ENCODE data around the gene CCDC134.

CCDC134 gene

GRCh38 chr22:41800348-41801146, at the start of gene CCDC134:
TSS of gene CCDC134 (plus strand) at chr22:41800679. CDS start at chr22:41808891, 8,212 bp downstream.
- peak; percentile 88 for DNase-seq (ENCODE audit: low read depth)

- DNase-seq (ENCODE audit: low read depth), result no peak
These were observed 48.2 kb upstream of the CCDC134 start for GRCh38 chr22:41752011-41752970.

- no peak for DNase-seq (ENCODE audit: low read depth)
These were observed 46.5 kb upstream of the CCDC134 start for GRCh38 chr22:41753984-41754383.

- DNase-seq (ENCODE audit: low read depth), result no peak
These were observed 43.0 kb upstream of the CCDC134 start for GRCh38 chr22:41757502-41757901.

- no peak for DNase-seq (ENCODE audit: low read depth)
These were observed 42.2 kb upstream of the CCDC134 start for GRCh38 chr22:41758231-41758630.

- peak; percentile 20 for DNase-seq (ENCODE audit: low read depth)
These were observed 37.3 kb upstream of the CCDC134 start for GRCh38 chr22:41762980-41763779.

GRCh38 chr22:41766476-41766875, 34.0 kb upstream of the CCDC134 start:
- no peak for DNase-seq (ENCODE audit: low read depth)

GRCh38 chr22:41768430-41768829, 32.0 kb upstream of the CCDC134 start:
- no peak for DNase-seq (ENCODE audit: low read depth)

- no peak for DNase-seq (ENCODE audit: low read depth)
These were observed 29.6 kb upstream of the CCDC134 start for GRCh38 chr22:41770715-41771468.

- no peak for DNase-seq (ENCODE audit: low read depth)
These were observed 28.3 kb upstream of the CCDC134 start for GRCh38 chr22:41772198-41772597.

- DNase-seq (ENCODE audit: low read depth), result no peak
These were observed 27.8 kb upstream of the CCDC134 start for GRCh38 chr22:41772645-41773044.

- DNase-seq (ENCODE audit: low read depth), result no peak
These were observed 25.1 kb upstream of the CCDC134 start for GRCh38 chr22:41775338-41775737.

GRCh38 chr22:41775976-41776375, 24.5 kb upstream of the CCDC134 start:
- DNase-seq (ENCODE audit: low read depth), result no peak

GRCh38 chr22:41776381-41776780, 24.1 kb upstream of the CCDC134 start:
- no peak for DNase-seq (ENCODE audit: low read depth)

GRCh38 chr22:41777749-41778425, 22.6 kb upstream of the CCDC134 start:
- DNase-seq (ENCODE audit: low read depth), result no peak

GRCh38 chr22:41779929-41780505, 20.5 kb upstream of the CCDC134 start:
- DNase-seq (ENCODE audit: low read depth), result no peak

- peak; percentile 77 for DNase-seq (ENCODE audit: low read depth)
These were observed 19.6 kb upstream of the CCDC134 start for GRCh38 chr22:41780746-41781505.

GRCh38 chr22:41781507-41781906, 19.0 kb upstream of the CCDC134 start:
- peak; percentile 1 for DNase-seq (ENCODE audit: low read depth)

- no peak for DNase-seq (ENCODE audit: low read depth)
These were observed 18.2 kb upstream of the CCDC134 start for GRCh38 chr22:41782316-41782715.

GRCh38 chr22:41782751-41783150, 17.7 kb upstream of the CCDC134 start:
- DNase-seq (ENCODE audit: low read depth), result no peak
